GM20000 (cell line): ENCODE results near the gene IFIT2.
A peak's percentile ranks its signal among the peaks of the same experiment; 100 is the strongest.

Experiments
- DNase-seq: peaks from one replicate; pipeline ENCODE4 v3.0.0; 2012; ENCODE audit warnings: low spot score
- TF ChIP-seq, protein P1 (sequence below): IDR thresholded peaks from 2 replicates; pipeline ENCODE4 v1.5.1; 2012; ENCODE audit warnings: mild to moderate bottlenecking, control low read depth; ENCODE audit errors: extremely low read depth, missing control alignments

The IFIT2 gene

GRCh38 chr10:89337484-89337883, 35.6 kb downstream of the IFIT2 start:
- peak; percentile 15 for DNase-seq
- TF ChIP-seq, protein P1, sequence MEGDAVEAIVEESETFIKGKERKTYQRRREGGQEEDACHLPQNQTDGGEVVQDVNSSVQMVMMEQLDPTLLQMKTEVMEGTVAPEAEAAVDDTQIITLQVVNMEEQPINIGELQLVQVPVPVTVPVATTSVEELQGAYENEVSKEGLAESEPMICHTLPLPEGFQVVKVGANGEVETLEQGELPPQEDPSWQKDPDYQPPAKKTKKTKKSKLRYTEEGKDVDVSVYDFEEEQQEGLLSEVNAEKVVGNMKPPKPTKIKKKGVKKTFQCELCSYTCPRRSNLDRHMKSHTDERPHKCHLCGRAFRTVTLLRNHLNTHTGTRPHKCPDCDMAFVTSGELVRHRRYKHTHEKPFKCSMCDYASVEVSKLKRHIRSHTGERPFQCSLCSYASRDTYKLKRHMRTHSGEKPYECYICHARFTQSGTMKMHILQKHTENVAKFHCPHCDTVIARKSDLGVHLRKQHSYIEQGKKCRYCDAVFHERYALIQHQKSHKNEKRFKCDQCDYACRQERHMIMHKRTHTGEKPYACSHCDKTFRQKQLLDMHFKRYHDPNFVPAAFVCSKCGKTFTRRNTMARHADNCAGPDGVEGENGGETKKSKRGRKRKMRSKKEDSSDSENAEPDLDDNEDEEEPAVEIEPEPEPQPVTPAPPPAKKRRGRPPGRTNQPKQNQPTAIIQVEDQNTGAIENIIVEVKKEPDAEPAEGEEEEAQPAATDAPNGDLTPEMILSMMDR: no peak

- TF ChIP-seq, protein P1: no peak
- DNase-seq: no peak
These were observed 36.9 kb downstream of the IFIT2 start for GRCh38 chr10:89338713-89339112.

- DNase-seq: no peak
- TF ChIP-seq, protein P1: no peak
These were observed 38.0 kb downstream of the IFIT2 start for GRCh38 chr10:89339875-89340274.

DNA sequence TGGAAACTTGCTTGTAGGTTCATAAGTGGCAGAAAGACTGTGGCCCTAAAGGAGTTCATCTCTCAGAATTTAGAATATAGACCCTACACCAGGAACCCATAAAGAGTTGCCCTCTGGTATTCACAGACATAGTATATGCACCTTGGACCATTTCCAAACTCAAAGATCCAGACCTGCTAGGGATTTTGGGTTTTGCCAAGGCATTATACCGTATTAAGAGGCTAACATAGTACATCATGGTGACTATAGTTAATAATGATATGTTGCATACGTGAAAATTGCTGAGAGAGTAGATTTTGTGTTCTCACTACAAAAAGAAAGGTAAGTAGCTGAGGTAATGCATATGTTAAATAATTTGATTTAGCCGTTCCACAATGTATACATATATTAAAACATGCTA, 39.8 kb downstream of the IFIT2 start:
- TF ChIP-seq, protein P1: no peak
- DNase-seq: no peak

DNA sequence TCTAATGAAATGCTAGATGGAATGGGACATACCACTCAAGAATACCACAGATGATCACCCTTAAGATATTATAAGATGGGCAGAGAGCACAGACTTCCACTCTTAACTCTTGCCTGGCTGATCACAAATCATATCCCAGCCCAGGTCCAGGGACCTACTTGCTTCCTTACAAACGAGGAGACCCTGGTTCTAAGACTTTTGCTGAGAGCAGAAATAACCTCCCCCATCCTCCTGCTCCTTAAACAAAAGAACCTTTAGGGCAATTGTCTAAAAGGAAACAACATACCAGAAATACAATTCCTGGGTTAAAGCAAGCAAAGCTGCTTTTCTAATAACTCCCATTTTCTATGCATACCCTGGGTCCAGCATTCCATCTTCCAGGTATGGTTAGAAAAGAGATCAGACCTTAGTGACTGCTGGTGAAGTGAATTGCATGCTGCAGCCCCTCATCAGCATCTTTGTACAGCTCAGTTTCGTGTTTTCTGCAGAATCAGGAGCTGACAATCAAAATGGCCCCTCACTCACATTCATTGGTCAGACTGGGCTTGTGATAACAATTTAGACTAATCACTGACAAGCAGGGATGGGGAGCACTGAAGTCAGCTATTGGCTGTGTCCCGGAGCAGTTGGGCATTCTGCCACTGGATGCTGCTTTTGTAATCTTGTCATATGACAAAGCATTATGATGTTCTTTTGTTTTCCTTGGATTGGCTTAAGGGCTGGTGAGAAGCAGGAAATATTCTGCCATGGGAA, 40.5 kb downstream of the IFIT2 start:
- DNase-seq: no peak
- TF ChIP-seq, protein P1: no peak

DNA sequence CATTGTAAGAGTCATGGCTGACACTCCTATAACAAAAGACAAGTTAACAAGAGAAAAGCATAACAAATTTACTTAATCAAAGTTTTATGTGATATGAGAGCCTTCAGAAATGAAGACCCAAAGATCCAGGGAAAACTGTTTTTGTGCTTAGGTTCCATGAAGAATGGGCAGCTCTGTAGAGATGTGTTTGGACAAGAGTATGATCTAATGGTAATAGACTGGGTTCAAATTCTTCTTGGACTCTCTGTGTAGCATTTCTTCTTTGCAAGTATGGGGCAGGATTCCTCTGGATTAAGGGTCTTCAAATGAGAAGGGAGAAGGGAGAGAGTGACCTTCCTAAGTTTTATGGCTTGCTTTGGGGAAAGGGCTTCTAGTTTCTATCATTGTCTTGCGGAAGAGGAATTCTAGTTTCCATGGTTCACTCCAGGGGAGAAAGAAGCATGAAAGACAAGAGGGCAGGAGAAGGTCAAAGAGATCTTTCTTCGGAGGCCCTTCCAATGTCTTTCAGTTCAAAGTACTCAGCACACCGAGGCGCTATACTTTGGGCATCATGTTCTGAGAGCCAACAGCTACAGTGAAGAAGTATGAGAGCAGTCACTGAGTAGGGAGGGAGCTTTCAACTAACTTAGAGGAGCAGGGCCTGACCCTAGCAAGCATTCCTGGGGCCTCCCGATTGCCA, 41.4 kb downstream of the IFIT2 start:
- TF ChIP-seq, protein P1: no peak
- no peak for DNase-seq

GRCh38 chr10:89344156-89344555, 42.3 kb downstream of the IFIT2 start:
- TF ChIP-seq, protein P1: no peak
- DNase-seq: no peak
